ENCODE results near the gene PLD3.
"Not testable (repeated sequence)": the region's sequence is repeated elsewhere in the genome, so short reads cannot be mapped to it uniquely, and the experiment has no call there.

Gene PLD3

DNA sequence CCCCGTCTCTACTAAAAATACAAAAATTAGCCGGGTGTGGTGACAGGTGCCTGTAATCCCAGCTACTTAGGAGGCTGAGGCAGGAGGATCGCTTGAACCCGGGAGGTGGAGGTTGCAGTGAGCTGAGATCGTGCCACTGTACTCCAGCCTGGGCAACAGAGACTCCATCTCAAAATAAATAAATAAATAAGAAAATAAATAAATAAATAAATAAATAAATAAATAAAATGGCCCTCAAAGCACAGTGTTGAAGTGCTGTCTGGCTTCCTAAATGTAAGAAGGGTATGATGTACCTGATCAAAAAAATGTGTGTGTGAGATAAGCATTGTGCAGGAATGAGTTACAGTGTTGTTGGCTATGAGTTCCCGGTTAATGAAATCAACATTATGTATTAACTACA, 15.4 kb upstream of the PLD3 start:
- not testable (repeated sequence) for DNase-seq (ENCODE audit: low read depth)

DNA sequence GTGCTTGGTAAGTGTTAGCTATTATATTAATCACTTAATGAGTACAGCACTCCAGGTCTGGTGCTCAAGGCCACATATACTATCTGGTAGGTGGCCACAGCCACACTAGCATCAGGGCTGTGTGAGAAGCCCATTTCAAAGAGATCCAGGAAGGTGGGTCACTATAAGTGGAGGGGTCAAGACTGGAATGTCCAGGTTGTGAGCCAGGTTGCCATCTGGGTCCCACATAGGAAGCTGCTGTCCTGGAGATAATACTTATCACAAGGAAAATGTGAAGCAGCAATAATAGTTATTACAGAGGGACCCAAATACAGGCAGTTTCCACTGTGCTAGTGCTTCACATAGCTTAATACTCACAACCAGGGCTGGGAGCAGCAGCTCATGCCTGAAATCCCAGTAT, 13.4 kb upstream of the PLD3 start:
- no peak for DNase-seq (ENCODE audit: low read depth)

DNA sequence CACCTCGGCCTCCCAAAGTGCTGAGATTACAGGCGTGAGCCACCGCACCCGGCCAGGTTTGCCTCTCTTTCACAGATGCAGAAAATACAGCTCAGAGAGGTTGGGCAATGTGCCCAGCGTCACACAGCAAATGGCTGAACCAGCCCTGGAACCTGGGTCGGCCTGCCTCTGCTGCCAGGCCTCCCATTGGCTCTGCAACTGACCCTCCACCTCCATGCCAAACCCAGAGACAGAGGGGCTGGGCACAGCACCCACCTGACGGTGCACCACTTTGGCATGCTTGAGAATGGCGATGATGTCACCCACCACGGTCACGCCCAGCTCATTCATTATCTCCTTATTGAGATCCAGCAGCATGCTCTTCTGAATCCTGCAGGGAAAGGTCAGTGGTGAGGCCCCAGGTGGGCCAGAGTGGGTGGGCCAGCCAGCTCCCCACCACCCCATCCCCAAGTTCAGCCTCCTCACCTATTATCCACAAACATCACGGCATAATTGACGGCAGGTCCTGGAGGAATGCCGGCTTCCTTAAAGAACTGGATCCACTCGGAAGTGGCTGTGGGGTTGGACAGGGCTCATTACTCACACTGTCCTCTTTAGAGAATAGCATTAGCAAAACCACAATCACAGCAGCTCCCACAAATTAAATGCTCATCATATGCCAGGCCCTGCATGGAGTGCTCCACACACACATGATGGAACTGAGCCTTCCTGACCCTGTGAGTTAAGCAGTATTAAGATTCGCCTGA, 12.5 kb upstream of the PLD3 start:
- no peak for DNase-seq (ENCODE audit: low read depth)

DNA sequence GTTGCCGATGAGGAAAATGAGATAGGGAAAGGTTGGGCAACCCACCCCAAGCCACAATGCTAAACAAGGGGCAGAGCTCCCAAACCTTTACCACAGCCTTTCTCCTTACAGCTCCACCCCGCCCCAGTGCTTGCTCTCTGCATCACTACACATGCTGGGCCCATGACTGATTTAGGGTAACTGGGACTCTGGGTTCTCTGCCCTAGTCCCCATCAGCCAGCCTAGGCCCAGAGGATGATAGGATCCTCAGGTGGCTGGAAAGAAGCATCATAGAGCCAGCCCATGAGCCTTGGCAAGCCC, 11.9 kb upstream of the PLD3 start:
- DNase-seq (ENCODE audit: low read depth): no peak

DNA sequence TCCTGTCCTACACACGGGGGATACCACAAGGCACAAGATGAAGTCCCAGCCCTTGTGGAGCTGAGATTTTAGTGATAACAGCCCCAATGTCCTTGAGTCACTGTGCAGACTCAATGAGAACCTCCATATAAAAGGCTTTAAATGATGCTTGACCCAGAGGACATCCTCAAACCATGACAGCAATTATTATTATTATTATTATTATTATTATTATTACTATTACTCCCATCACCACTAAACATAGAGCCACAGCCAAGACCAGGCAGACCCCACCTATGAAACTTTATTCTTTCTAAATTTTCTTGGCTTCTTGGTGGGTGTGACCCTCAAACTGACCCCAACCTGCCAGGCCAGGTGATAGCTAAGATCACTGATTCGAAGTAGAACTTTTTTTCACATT, 11.4 kb upstream of the PLD3 start:
- no peak for DNase-seq (ENCODE audit: low read depth)

DNA sequence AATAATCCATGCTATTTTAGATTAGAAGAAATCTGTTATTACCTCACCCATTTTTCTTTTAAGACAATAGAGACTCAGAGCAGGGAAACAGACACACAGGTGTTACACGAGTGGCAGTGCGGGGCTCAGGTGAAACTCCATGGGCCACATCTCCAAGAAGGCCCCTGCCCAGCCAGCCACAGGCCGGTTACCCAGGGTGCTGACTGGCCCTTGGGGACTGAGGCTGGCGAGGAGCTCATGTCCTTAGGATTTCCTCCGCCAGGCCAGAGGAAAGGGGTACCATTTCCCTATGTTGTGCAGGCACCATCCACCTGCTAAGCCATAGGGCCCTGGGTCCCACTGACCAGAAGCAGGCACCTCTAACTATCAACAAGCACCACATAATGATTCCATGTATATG, 10.9 kb upstream of the PLD3 start:
- no peak for DNase-seq (ENCODE audit: low read depth)

DNA sequence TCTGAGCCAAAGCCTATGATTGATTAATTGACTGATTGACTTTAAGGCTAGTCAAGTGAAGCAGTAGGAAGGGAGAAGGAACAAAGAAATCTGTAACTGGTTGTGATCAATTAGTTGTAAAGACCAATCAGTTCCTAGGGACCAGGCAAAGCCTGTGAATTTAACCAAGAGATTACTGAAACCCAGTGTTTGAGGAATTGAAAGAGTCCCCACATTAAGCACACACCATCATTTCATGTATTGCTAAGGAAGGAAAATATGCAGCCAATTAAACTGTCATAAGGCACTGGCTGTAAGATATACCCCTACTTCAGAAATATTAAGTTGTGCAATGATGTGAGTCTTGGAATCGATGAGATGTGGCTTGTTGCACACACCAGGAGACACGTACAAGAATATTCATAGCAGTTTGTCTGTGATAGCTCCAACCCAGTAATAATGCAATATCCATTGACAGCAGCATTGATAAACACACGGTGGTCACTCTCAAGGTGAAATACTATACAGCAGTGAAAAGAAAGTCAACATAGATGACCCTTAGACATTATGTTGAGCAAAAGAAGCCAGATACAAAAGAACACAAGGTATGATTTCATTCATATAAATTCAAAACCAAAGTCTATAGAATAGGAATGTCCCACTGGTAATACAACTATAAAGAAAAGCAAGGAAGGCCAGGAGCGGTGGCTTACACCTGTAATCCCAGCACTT, 9.3 kb upstream of the PLD3 start:
- DNase-seq (ENCODE audit: low read depth): no peak

DNA sequence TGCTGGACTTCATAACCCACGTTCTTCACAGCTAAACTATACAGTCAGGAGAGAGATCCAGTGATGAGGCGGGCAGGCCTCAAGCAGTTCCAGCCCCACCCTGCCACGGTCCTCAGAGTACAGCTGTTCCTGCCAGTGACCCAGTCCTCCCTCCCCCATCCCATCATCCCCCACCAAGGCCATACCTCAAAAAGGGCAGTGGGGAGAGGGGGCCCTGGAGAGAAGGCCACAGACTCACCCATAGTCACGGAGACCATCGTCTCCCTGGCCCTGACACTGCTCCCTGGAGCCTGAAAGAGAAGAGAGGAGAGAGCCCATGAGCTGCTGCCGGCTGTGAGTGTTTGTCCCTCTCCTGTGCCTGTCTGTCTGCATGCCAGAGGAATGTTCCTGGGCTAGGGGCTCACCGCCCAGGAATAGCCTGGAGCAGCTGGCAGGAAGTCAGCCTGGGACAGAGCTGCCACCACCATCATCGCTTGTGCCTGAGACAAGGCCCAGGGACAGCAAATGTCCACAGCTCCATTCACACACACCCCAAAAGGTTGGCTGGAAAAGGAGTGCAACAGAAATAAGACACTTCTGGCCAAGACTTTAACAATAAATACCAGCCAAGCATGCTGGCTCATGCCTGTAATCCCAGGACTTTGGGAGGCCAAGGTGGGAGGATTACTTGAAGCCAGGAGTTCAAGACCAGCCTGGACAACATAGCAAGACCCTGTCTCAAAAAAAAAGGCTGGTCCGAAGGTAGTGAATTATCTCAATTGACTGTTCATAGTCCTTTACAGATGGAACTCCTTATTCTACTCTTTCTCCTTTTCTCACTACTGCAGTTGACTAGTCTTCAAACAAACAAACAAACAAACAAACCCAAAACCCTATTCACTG, 6.7 kb upstream of the PLD3 start:
- DNase-seq (ENCODE audit: low read depth): no peak

DNA sequence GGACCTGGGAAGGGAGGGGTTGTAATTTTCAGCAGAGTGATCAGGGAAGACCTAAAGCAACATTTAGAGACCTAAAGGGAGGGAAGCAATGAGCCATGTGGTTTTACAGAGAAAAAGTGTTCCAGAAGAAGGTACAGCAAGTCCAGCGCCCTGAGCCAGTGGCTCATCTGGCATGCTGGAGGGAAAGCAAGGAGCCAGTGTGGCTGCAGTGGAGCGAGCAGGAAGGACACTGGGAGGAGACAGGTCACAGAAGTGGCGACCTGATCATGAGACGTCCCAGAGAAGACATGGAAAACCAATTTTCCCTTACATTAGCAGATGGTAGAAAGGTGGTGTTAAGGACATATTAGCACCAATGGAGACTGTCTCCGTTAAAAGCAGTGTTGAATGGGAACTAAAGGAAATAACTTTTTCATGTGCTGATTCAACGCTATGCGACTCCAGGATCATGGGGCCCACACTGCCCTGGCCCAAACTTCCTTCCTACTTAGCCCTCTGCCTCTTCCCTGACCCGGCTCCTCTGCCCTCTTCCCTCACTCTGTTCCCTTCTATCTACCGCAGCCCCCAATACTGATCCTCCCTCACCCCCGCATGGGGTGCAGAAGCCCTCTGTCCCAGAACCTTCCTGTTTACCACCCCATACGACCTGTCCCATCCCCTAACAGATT, 5.7 kb upstream of the PLD3 start:
- no peak for DNase-seq (ENCODE audit: low read depth)

DNA sequence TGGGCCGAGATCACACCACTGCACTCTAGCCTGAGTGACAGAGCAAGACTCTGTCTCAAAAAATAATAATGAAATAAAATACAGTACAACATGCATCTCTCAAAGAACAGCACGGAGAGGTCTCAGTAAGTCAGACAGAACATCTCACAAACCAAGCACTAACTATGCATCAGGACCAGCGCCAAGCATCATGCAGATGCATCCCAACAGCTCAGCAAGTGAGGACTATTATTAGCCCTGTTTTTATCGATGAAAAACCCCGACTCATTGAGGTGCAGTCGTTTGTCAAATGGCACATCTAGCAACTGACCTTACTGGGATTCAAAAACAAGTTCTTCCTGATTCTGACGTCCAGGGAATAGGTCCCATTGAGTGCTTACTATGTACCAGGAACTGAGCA, 4.1 kb upstream of the PLD3 start:
- DNase-seq (ENCODE audit: low read depth): no peak

DNA sequence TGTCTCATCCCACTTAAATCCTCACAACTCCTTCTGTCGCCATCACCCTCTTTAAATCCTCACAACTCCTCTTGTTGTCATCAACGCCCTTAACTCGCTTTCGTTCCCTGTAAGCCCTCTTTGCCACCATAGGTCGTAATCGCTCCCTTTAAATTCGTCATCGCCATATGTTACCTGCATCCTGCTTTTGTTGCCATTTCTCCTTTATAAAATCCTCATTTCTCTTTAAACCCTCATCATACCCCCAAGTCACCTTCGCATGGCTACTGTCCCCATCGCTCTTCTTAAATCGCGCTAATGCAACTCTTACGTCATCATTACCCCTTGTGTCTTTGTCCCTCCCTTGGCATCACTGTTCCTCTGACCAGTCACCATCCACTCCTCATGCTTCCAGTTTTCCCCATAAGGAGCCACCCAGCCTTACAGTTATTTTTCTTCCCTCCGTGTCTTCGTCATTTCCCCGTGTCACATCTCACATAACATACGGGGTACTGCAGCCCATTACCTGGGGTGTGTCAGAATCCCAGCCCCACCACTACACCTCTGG, 539 bp downstream of the PLD3 start:
- no peak for DNase-seq (ENCODE audit: low read depth)

DNA sequence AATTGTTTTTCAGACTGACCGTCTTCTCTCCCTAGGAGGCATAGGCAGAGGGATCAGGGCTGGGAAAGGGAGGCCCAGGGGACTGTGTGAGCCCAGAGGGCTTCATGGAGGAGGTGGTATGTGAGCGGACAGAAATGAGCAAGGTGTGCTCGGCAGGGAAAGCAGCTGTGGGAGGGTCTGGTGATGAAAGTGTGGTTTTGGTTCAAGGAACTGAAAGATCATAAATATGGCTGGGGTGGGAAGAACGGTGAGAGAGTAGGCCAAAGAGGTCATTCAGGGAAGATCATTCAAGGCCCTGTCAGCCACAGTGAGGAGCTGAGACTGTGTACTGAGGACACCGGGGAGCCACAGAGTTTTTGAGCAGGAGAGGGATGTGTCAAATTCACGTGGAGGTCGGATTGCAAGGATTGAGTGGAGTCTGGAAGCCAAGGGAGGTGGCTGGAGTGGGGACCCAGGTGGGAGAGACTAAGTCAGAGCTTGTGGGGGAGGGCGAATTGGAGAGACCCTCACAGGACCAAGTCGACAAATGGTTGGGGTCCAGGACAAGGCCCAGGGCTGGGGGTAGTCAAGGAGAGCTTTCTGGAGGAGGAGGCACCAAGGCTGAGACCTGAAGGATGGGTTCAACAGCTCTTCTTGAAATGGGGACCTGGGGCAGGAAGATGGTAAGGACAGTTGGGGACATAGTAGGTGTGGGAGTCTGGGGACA, 7.6 kb downstream of the PLD3 start:
- no peak for DNase-seq (ENCODE audit: low read depth)

DNA sequence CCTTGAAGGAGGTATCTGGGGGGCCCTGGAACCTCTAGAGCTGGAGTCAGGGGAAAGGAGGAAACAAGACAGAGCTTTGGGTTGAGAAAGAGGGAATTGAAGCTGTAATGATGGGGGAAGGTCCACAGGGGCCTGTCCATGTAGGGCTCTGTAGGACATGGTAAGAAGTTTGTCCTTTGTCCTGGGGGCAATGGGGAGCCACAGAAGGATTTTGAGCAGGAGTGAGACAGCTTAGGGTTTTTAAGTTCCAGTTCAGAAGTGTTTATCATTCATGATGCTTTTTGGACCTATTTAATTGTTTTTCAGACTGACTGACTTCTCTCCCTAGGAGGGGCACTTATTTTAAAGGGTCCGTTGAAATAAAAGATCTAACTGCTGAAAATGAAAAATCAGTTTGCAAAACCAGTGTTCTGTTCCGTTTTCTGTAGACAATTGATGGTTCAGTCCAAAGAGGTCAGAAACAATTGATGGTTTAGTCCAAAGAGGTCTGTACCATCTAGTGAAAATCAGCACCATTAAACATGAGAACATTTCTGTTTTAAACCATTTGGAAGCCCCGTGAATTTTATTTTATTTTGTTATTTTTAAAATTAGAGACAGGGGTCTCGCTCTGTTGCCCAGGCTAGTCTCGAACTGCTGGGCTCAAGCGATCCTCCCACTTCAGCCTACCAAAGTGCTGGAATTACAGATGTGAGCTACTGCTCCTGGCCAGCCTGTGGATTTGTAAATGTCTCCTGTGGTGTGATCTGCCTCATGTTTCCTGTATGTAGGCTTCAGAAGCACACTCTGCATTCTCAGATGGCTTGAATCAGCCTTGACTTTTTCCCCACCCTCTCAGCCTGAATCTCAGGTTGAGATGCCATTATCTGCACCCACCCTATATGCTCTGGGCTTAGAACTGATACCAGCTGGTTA, 8.4 kb downstream of the PLD3 start:
- no peak for DNase-seq (ENCODE audit: low read depth)

DNA sequence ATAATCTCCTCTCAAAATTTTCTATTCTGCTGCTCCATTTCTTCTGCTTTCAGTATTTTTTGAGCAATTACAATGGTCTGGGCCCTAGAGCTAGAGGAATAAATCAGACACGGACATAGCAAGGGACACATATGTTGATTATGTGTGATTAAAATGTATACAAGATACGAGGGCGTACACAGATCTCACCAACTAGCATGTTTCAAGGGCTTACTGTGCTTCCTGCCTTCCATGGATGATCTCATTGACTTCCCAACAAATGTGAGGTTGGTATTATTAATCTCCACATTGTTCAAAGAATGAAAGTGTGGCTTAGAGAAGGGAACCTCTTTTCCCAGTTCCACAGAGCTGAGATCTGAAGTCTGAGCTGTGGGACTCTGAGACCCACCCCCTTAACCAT, 9.1 kb downstream of the PLD3 start:
- DNase-seq (ENCODE audit: low read depth): no peak

DNA sequence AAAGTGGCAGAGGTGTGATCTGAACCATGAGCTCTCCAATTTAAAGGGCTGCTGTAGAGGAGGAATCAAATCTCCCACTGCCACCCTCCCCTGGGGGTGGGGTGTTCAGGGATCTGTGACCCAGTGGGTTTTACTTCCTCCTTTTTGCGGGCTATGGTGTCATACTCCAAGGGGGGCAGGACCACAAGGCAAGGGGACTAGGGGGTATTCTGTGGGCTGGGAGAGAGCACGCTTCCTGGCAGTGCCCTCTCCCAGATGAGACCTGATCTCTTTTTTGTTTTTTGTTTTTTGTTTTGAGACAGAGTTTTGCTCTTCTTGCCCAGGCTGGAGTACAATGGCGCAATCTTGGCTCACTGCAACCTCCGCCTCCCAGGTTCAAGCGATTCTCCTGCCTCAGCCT, 10.3 kb downstream of the PLD3 start:
- no peak for DNase-seq (ENCODE audit: low read depth)

DNA sequence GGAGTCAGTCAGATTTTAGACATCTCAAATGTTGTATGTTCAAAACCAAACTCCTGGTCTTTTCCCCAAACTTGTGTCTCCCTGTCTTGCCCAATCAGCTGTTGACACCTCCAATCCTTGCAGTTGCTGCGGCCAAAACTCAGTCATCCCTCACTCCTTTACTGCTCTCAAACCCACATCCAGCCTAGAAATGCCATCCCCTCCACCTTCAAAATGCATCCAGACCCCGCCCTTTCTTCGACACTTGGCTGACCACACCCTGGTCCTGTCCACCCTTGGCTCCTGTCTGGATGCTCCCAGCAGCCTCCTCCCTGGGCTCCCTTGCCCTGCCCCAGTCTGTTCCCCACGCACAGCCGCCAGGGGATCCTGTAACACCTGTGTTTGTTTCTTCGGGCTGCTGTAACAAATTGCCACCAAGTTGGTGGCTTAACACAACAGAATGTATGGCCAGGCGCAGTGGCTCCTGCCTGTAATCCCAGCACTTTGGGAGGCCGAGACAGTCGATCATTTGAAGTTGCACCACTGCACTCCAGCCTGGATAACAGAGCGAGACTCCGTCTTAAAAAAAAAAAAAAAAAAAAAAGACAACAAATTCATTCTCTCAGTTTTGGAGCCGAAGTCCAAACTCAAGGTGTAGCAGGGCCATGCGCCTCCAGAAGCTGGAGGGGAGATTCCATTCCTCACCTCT, 11.7 kb downstream of the PLD3 start:
- DNase-seq (ENCODE audit: low read depth): no peak

DNA sequence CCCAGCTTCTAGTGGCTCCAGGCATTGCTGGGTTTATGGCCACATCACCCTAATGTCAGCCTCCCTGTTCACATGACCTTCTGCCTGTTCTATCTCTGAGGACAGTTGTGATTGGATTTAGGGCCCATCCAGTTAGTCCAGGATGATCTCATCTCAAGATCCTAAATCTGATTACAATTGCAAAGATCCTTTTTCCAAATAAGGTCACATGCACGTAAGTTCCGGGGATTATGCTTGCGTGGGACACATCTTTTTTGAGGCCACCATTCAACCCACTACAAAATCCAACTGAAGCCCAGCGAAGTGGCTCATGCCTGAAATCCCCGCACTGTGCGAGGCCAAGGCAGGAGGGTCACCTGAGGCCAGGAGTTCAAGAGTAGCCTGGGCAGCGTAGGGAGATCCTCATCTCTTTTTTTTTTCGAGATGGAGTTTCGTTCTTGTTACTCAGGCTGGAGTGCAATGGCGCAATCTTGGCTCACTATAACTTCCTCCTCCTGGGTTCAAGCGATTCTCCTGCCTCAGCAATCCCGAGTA, 12.3 kb downstream of the PLD3 start:
- no peak for DNase-seq (ENCODE audit: low read depth)

DNA sequence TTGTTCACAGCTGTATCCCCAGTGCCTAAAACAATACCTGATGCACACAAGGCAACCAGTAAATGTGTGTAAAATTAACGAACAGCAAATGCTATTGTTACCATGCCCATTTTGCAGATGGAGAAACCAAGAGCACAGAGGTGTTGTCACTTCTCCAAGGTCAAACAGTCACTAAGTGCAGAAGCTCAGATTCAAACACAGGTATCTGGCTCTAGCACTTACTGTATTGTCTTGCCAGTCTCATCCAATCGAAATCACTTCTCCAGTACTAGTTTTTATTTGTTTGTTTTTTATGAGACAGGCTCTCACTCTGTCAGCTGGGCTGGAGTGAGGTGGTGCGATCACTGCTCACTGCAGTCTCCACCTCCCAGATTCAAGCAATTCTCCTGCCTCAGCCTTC, 13.7 kb downstream of the PLD3 start:
- DNase-seq (ENCODE audit: low read depth): no peak

DNA sequence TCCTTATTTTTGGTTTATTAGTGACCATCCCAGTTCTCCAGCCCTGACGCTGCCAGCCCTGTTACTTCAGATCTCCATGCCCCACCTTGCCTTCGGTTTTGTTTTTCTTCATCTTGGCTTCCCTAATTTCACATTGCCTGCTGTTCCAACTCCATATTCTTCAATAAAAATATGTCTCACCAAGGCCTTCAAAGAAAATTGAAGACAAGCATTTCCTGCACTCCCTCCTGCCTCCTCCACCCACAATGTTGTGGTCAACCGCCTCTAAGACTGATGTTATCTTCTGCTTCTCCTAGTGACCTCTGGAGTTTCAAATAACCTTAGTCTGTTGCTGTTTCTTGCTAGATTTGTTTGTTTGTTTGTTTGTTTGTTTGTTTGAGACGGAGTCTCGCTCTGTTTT, 14.6 kb downstream of the PLD3 start:
- DNase-seq (ENCODE audit: low read depth): no peak

DNA sequence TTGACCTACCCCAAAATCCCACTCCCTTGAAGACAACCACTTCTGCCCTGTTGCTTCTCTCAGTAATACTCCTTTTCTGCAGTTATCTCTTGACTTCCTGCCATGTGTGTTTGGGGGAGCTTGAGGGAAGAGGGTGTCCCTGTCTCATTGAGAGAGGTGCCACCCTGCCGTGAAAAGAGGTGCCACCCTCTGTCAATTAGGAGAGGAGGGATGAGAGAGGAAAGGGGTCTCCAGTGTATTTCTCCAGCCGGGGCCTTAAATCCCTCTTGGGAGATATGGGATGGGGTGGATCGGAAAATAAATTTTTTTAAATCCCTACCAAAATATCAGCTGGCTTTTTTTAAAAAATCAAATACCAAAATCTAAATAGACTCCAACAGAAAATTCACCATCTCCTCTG, 16.5 kb downstream of the PLD3 start:
- no peak for DNase-seq (ENCODE audit: low read depth)

Measured in non-pigmented ciliary epithelial cell (primary cell).